B cell (primary cell): ENCODE measurements around the gene C8A.

ENCODE experiments used
- CTCF ChIP-seq: fragments of 200-600 bp; IDR thresholded peaks from one replicate; pipeline ENCODE4 v1.8.0; 2022; ENCODE audit warnings: antibody characterized with exemption, mild to moderate bottlenecking
- EZH2 ChIP-seq: IDR thresholded peaks from 2 replicates; pipeline ENCODE4 v1.6.1; 2012; ENCODE audit warnings: borderline replicate concordance, low read depth, mild to moderate bottlenecking, moderate library complexity, low read length; ENCODE audit not compliant: insufficient read depth, poor library complexity, severe bottlenecking

- TF ChIP-seq CTCF, result no peak
- no peak for TF ChIP-seq EZH2
Observed at GRCh38 chr1:56874689-56875088, 20.1 kb downstream of the C8A start.
